GM18526 (cell line): ENCODE data around the gene LDB2.

ENCODE experiments used
- POLR2A ChIP-seq: IDR thresholded peaks from 3 replicates; pipeline ENCODE4 v1.6.1; 2011; ENCODE audit not compliant: insufficient read length; ENCODE audit errors: extremely low read depth

The LDB2 gene

DNA sequence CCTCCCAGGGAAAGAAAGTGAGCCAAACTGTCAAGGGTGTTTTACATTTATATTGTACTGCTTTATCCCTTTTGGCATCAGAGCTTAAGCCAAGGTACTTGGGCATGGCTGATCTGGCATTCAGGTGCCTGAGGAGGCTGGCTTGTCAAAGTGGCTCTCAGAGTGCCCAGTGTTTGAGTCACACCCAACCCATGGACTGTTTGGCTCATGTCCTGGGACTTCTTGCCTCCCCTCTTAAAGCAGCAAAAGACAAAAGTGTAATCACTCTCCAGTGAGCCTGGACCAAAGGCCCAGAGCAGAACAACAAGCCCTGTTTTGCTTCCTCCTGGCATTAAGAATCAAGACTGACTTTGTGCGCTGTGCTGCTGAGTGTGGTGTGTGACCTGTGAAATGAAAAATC is 360.5 kb downstream of the LDB2 start:
- TF ChIP-seq POLR2A, result no peak

DNA sequence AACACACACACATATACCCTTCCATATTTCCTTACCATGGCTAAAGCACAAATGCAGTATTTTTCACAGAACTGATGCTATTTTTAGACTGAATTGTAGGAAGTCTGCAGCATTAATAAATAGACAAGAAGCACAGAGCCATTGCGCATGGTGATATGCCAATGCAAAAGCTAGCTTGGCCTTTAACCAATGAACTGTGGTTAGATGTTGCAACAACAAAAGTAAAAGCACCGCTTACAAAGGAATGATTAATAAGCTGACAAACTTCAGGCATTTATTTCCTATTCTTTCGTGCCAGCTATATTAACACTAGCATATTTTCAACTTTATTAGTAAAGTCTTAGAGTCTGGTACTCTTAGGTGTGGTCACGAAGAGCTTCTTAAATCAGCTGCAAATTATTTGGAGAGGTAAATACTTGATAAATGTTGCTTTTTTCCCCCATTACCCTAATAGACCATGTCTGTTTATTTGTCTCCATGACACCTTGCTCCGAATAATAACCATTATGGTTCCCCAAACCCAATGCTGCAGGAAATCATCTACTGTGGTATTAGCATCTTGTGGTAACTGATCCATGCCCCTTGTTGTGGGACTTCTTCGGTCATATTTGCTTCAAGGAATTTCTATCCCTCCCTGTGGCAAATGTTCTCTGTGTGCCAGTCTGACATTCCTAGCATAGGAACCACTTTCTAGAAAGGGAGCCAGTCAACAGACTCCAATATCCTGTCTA is 366.0 kb downstream of the LDB2 start:
- TF ChIP-seq POLR2A, result no peak

DNA sequence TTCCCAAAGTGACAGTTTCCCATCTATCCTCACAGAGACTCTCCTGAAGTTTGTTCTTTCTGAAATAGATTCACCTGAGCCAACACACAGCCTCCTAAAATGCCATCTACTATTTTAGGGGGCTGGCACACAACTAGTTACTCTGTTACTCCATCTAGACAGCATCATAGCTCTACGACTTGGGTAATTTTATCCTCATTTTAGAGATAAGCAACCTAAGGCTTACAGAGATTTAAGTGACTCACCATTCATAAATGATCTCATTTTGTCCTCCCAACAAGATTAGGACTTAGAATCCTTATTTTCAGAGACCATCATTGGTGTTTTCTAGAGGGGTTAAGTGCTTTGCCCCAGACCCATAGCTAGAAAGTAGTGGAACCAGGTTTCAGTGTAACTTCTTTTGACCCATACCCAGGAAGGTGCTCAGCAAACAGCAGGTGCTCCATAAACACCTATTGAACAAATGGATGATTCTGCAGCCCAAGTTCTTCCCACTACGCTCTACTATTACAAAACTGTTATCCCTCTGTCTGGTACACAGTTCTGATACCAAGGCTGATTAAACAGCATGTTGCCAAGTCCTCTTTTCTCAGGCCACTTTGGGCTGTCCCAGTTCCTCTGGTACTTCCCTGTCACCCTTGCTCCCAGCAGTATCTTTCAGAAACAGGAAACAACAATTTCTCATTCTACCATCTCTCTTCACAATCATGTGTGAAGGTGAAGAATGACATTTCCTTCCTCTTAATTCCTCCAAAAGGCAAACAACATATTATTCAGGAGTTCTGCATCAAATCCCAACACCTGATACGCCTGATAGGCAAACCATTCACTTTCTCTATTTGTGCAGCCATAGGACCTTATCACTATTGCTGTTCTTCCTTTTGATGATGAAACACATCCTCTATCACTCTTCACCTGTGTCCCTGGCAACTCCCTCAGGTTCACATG is 367.5 kb downstream of the LDB2 start:
- no peak for TF ChIP-seq POLR2A

- TF ChIP-seq POLR2A, result no peak
Observed at GRCh38 chr4:16524911-16525554, 373.4 kb downstream of the LDB2 start.

GRCh38 chr4:16524406-16524805 is 374.0 kb downstream of the LDB2 start:
- no peak for TF ChIP-seq POLR2A

DNA sequence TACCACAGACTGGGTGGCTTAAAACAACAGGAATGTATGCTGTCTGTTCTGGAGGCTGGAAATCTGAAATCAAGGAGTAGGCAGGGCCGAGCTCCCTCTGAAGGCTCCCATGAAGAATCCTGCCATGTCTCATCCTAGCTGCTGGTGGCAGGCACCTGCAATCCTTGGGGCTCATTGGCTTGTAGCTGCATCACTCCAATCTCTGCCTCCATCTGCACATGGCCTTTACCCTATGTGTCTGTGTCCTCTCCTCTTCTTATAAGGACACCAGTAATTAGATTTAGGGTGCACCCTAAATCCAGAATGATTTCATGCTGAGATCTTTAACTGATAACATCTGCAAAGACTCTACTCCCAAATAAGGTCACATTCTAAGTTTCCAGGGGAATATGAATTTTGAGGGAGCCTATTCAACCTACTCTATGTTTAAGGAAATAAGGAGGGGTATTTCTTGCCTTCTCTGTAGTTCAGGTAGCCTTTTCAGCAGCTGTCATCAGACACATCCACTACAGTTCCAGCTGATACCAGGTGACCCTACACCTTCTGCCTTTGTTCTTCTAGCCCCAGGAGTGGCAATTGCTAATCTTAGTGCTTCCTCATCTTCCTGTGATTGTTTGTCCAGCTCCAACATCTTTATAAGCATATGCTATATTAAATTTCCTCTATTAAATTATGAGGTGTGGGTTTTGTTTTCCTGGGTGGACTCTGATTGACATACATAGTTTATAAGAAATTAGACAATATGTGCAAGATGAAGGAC is 377.1 kb downstream of the LDB2 start:
- TF ChIP-seq POLR2A, result no peak

GRCh38 chr4:16516796-16517439 is 381.5 kb downstream of the LDB2 start:
- no peak for TF ChIP-seq POLR2A

GRCh38 chr4:16513876-16514275 is 384.6 kb downstream of the LDB2 start:
- no peak for TF ChIP-seq POLR2A

DNA sequence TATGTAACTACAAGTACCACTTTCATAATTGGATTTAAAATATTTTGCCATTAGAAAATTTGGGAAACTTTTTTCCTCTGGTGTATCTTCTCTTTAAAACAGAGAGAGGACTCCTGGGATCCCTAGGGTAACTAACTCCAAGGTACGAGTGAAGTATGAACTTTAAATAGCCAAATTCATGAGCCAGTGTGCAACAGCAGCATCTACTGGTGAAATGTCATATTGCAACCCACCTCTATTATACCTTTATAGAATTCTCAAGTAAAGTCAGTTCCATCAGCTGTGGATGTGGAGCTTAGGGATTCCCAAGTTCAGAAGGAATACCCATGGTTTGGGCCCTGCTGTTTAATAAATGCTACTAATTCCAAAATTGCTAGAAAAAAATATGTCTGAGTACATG is 389.5 kb downstream of the LDB2 start:
- no peak for TF ChIP-seq POLR2A

DNA sequence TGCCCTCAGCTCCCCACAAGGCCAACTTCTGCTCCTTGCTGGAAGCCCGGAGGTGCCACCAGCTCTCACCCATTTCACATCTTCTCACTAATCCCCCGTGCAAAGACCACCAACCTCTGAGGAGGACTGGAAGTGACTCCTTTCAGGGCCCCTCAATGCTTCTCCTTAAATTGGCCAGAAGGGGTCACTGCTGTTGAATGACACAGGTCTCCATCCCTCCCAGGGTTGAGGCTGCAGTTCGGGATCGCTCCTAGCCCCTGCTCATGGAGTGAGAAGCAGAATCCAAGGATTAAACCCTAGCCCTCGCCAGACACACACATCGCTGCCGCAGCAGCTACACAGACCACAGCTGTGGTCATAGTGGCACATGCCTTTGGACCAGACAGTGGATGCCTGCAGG is 392.7 kb downstream of the LDB2 start:
- no peak for TF ChIP-seq POLR2A

- no peak for TF ChIP-seq POLR2A
Observed at GRCh38 chr4:16505267-16505666, 393.2 kb downstream of the LDB2 start.

- TF ChIP-seq POLR2A, result no peak
Observed at GRCh38 chr4:16503421-16504100, 394.9 kb downstream of the LDB2 start.

DNA sequence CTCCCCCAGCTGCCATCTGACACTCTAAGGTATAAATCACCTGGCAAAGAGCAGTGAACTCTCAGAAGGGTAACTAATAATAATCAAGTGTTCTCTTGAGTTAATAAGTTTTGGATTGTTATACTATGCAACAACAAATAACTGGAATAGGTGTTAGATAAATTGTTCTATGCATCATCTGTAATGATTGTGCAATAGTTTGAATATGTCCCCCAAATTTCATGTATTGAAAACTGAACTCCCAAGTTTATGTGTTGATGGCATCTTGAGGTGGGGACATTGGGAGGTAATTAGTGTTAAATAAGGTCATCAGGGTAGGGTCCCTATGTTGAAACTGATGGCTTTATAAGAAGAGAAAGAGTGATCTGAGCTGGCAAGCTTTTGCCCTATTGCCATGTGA is 399.5 kb downstream of the LDB2 start:
- TF ChIP-seq POLR2A, result no peak

DNA sequence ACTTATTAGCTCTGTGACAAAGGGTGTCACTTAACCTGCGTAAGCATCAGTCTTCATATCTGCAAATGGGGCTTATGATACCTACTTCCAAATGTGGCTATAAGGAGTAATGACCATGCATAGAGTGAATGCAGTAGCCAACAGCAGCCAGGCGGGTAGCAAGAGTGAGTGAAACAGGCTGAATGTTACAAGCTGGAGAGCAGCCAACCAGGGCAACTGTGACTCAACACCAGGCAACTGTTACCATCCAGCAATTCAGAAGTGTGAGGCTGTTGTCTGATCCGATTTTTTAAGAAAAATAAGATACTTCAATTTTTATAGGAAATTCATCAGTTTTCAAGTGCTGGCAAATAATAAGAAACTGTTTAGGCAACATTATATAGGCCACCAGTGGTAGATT is 401.9 kb downstream of the LDB2 start:
- TF ChIP-seq POLR2A, result no peak

DNA sequence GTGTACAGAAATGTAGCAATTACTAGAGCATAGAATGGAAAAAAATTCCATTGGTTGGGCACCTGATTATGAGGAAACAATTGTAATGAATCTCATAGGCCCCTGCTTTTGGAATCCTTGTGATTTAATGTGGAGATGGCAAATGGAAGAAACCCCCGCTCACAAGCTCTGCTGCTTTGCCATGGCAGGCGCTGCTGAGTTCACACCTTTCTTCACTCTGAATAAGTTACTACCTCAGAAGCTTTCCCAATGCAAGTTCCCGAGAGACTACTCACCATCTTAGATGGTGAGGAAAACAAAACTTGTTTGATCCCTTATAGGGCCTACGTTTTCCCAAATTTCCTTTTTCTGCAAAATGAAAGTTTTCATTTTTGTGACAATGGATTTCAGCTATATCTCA is 405.6 kb downstream of the LDB2 start:
- TF ChIP-seq POLR2A, result no peak

- no peak for TF ChIP-seq POLR2A
Observed at GRCh38 chr4:16489226-16489625, 409.2 kb downstream of the LDB2 start.
